PC-9 (cell line): ENCODE measurements around the gene PFDN2. TPM values are rescaled to one million over a fixed set of nuclear protein-coding genes. Genes with fewer than 3 reads are reported as not detected.
A peak's percentile ranks its signal among the peaks of the same experiment; 100 is the strongest.

ENCODE experiments used
- BruUV-seq: library from RNA; stranded (reverse); fragments of 400-500 nt; replicated peaks from 2 replicates; lab custom pipeline; 2021; lab: Mats Ljungman, UMichigan
- CTCF ChIA-PET: fragments of 300-600 bp; sonication (Branson Sonifier 250); formaldehyde crosslinking; loops from one replicate; lab custom pipeline; 2022; ENCODE audit warnings: antibody characterized with exemption; lab: Charles Lee
- POLR2A ChIA-PET: fragments of 300-600 bp; sonication (Branson Sonifier 250); formaldehyde crosslinking; loops from one replicate; lab custom pipeline; 2022; ENCODE audit warnings: antibody characterized with exemption; ENCODE audit not compliant: unreplicated experiment; lab: Charles Lee
- DNase-seq, 2 experiments: peaks; one replicate each; pipeline versions ENCODE4 v3.0.0 to v3.0.0-alpha.2; 2015 to 2022; ENCODE audit warnings: mixed read lengths in 1 of 2
- H2AFZ ChIP-seq: fragments of 200-600 bp; sonication (generic); 2 replicates; pipeline ENCODE4 v1.8.1; 2017; ENCODE audit warnings: antibody characterized with exemption
- H3F3A ChIP-seq: fragments of 200-600 bp; sonication (generic); 2 replicates; pipeline ENCODE4 v1.8.1; 2017; ENCODE audit warnings: antibody characterized with exemption, mild to moderate bottlenecking, low read depth; ENCODE audit not compliant: insufficient read depth
- H3K27ac ChIP-seq: fragments of 200-600 bp; sonication (generic); 2 replicates; pipeline ENCODE4 v1.6.1; 2016; ENCODE audit warnings: mixed run types
- H3K27me3 ChIP-seq: fragments of 200-600 bp; sonication (generic); 2 replicates; pipeline ENCODE4 v1.6.1; 2016; ENCODE audit warnings: low read depth, mixed run types; ENCODE audit not compliant: insufficient read depth
- H3K36me3 ChIP-seq: fragments of 200-600 bp; sonication (generic); 2 replicates; pipeline ENCODE4 v1.6.1; 2016; ENCODE audit warnings: low read depth, mixed run types
- H3K4me1 ChIP-seq: fragments of 200-600 bp; sonication (generic); replicated peaks from 2 replicates; pipeline ENCODE4 v1.6.1; 2016; ENCODE audit warnings: mixed run types; ENCODE audit not compliant: insufficient read depth
- H3K4me2 ChIP-seq: fragments of 200-600 bp; sonication (generic); 2 replicates; pipeline ENCODE4 v1.6.1; 2017; ENCODE audit warnings: mixed run types
- H3K4me3 ChIP-seq: fragments of 200-600 bp; sonication (generic); 2 replicates; pipeline ENCODE4 v1.6.1; 2016; ENCODE audit warnings: mixed run types
- H3K79me2 ChIP-seq: fragments of 200-600 bp; sonication (generic); 2 replicates; pipeline ENCODE4 v1.6.1; 2017; ENCODE audit warnings: low read depth, mixed run types
- H3K9me2 ChIP-seq: fragments of 200-600 bp; sonication (generic); 2 replicates; pipeline ENCODE4 v1.8.1; 2017; ENCODE audit warnings: mild to moderate bottlenecking; ENCODE audit not compliant: insufficient read depth
- H3K9me3 ChIP-seq: fragments of 200-600 bp; sonication (generic); 2 replicates; pipeline ENCODE4 v1.8.1; 2016; ENCODE audit warnings: low read depth; ENCODE audit not compliant: insufficient read depth
- H4K20me1 ChIP-seq: fragments of 200-600 bp; sonication (generic); 2 replicates; pipeline ENCODE4 v1.8.1; 2017; ENCODE audit not compliant: insufficient read depth
- CTCF ChIP-seq: fragments of 200-600 bp; sonication (generic); conservative IDR thresholded peaks from 2 replicates; pipeline ENCODE4 v1.6.1; 2017; ENCODE audit warnings: mixed run types, antibody characterized with exemption, mild to moderate bottlenecking, moderate library complexity
- EZH2 ChIP-seq: fragments of 200-600 bp; sonication (generic); IDR thresholded peaks from 2 replicates; pipeline ENCODE4 v1.8.0; 2017; ENCODE audit warnings: antibody characterized with exemption, low read depth
- intact Hi-C: fragments of 100-400 bp; cut with micrococcal nuclease; formaldehyde crosslinking; loops from one replicate; pipeline ENCODE4 v1.10.0; 2022; ENCODE audit not compliant: unreplicated experiment
- total RNA-seq: library from RNA; stranded (reverse); gene quantifications from 2 replicates; pipeline ENCODE4 v1.2.3, GENCODE V29; 2021

PFDN2 gene
- total RNA-seq, 1 experiment from 2014 or later: 74.4 TPM

GRCh38 chr1:161082996-161083747 is 34.7 kb downstream of the PFDN2 start:
- intact Hi-C loops: loop anchor here (1.0 to 2.0 kb wide), 3 partner anchors 14 to 70 kb away; partner anchors contain the start of gene USF1
- Histone ChIP-seq H3K36me3 (no peaks in the 10 kb centered on the region), H3K27ac (peak overlapping the region; percentile 81), H3K4me2 (peak overlapping the region; percentile 92), H3K27me3 (no peaks in the 10 kb centered on the region), H3K9me2 (no peaks in the 10 kb centered on the region), H3K4me1 (peaks cover 75% of the 10 kb centered on the region), H2AFZ (no peak overlapping the region), H4K20me1 (no peaks in the 10 kb centered on the region), H3K4me3 (peak overlapping the region; percentile 4; the same call in 1 of the 2 replicates), H3K9me3 (no peaks in the 10 kb centered on the region), H3K79me2 (peaks cover 68% of the 10 kb centered on the region), H3F3A (peaks cover 30% of the 10 kb centered on the region; the same call in 1 of the 2 replicates)
- ChIA-PET POLR2A (interaction anchor here (0.5 kb wide), 1 partner anchor 38 kb away, joined by 4 read pairs; the partner anchor contains the start of gene USF1), CTCF (interaction anchor here (0.6 kb wide), 1 partner anchor 93 kb away, joined by 8 read pairs; no protein-coding TSS in a partner anchor)
- TF ChIP-seq CTCF (no peak), EZH2 (no peak)
- peak; percentile 96 to 98 for DNase-seq
- BruUV-seq: TSS peak; percentile 47

- Histone ChIP-seq H3K79me2 (peaks cover 61% of the 10 kb centered on the region), H3K4me3 (peak overlapping the region; percentile 4; the same call in 1 of the 2 replicates), H3K4me2 (peak overlapping the region; percentile 50), H3F3A (peaks cover 30% of the 10 kb centered on the region; the same call in 1 of the 2 replicates), H3K27ac (peak overlapping the region; percentile 81), H4K20me1 (no peaks in the 10 kb centered on the region), H2AFZ (no peak overlapping the region), H3K36me3 (no peaks in the 10 kb centered on the region), H3K9me3 (no peaks in the 10 kb centered on the region), H3K4me1 (peaks cover 68% of the 10 kb centered on the region), H3K27me3 (no peaks in the 10 kb centered on the region), H3K9me2 (no peaks in the 10 kb centered on the region)
- BruUV-seq: no TSS peak
- POLR2A ChIA-PET: no interaction called here
- TF ChIP-seq CTCF (no peak), EZH2 (no peak)
- DNase-seq: peak; percentile 70 to 75
- CTCF ChIA-PET: no interaction called here
- intact Hi-C loops: loop anchor here (2.0 kb wide), 2 partner anchors 14 to 38 kb away; partner anchors contain the start of gene USF1
Observed at GRCh38 chr1:161082483-161082882, 35.4 kb downstream of the PFDN2 start.

- Histone ChIP-seq H3K27me3 (no peaks in the 10 kb centered on the region), H3F3A (peaks cover 24% of the 10 kb centered on the region; the same call in 1 of the 2 replicates), H4K20me1 (no peaks in the 10 kb centered on the region), H3K9me3 (no peaks in the 10 kb centered on the region), H3K9me2 (no peaks in the 10 kb centered on the region), H3K4me2 (no peak overlapping the region), H3K79me2 (peaks cover 51% of the 10 kb centered on the region), H2AFZ (no peak overlapping the region), H3K4me3 (no peak overlapping the region), H3K4me1 (peaks cover 59% of the 10 kb centered on the region), H3K36me3 (no peaks in the 10 kb centered on the region), H3K27ac (0 out of 2 replicates have a peak overlapping the region, but pooled peaks have one; percentile 81)
- TF ChIP-seq EZH2: no peak
- no peak for TF ChIP-seq CTCF
- ChIA-PET CTCF (no interaction called here), POLR2A (interaction anchor here (0.5 to 0.6 kb wide), 2 partner anchors 30 to 685 kb away, joined by 3 to 17 read pairs; no protein-coding TSS in a partner anchor)
- no TSS peak for BruUV-seq
- no peak for DNase-seq
- intact Hi-C loops: no loop called here
Observed at GRCh38 chr1:161081519-161081918, 36.3 kb downstream of the PFDN2 start.
